ENCODE measurements around the gene OR10G7. TPM values are rescaled to one million over a fixed set of nuclear protein-coding genes. Genes with fewer than 3 reads are reported as not detected.

The OR10G7 gene, protein sequence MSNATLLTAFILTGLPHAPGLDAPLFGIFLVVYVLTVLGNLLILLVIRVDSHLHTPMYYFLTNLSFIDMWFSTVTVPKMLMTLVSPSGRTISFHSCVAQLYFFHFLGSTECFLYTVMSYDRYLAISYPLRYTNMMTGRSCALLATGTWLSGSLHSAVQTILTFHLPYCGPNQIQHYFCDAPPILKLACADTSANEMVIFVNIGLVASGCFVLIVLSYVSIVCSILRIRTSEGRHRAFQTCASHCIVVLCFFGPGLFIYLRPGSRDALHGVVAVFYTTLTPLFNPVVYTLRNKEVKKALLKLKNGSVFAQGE
- not detected in 2 replicates for total RNA-seq

DNA sequence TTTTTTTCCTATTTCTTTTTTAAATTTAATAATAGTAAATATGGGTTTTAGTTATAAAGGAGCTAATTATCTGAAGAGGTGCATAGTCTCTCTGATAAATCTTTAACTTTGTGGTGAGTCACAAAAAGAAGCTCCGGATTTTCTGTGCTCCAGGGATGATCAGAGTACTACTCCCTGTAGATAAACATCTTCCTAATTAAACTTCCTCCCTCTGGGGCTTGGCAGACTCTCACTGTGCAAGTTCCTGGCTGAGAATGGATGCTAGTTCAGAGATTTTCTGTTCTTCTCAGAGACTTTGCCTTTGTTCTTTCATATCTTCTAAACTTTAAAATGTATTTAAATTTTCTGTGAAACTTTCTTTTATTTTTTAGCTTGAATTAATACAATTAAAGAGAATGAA, at the start of gene OR10G7:
Gene OR10G7 (minus strand): TSS at position 72 of the 400 bp plus-strand sequence. CDS start 2,324 bp downstream, outside the sequence.

DNA sequence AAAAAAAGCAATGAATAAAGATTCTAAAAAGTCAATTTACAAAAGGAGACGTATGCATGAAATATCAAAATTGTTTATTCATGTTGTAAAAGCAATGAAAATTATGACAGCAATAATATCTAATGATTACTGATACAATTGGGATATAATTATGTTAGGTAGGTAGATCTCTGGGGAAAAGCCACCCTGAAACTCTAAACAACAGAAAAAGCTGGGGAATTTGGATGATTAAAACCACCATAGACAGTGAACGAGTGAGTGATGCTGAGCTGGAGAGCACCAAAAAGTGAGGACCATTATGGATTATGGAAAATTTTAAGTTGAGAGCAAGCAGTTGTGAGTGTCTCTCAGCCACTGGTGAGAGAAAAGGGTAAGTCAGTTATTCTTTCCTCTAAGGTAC, 14.6 kb downstream of the OR10G7 start, which contains the start of gene OR10G8:
Gene OR10G8 (plus strand): TSS at position 301 of the 400 bp plus-strand sequence. CDS start 2,825 bp downstream, outside the sequence.

DNA sequence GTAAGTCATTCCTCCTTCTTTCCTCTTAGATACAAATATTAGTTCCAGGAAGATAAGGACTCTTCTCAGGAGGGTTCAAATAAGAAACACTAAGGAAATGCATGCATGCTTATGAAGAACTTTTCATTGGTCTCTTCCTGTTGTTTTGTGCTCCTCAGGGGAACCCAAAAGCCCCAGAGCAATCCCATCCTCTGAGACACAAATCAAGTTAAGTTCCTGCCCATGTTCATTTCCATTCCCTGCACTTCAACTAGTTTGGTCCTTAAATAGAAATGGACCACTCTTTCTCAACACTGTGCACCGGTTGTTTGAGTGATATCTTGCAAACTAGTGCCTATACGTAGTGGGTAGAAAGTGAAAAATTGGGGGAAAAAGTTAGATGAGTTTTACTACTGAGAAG, 28.4 kb downstream of the OR10G7 start, which contains the start of gene OR10G4:
Gene OR10G4 (plus strand): TSS at position 301 of the 400 bp plus-strand sequence. CDS start 2,578 bp downstream, outside the sequence.

DNA sequence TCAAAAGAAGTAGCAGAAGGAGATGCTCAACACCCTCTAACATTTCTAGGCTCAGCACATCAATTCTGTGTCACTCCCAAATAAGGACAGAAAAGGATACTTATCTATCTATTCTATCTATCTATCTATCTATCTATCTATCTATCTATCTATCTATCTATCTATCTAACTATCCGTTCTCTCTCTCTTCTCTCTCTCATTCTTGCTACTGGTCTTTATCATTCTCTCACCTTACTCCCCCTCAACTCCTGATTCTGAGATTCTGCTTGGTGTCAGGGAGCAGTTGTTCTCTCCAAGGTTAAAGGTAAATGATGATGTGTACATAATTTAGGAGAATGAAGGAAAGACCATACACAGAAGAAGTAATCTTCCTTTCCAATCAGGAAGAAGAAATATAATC, 46.0 kb downstream of the OR10G7 start, which contains the start of gene OR10G6:
Gene OR10G6 (minus strand): TSS at position 43 of the 400 bp plus-strand sequence. CDS start 0 bp downstream, at position 43.

Other genes starting within 250 kb of the OR10G7 start
- not detected in 2 replicates for gene OR6M1, start 235.0 kb downstream of the OR10G7 start, total RNA-seq
- not detected in 2 replicates for gene TMEM225, start 155.7 kb downstream of the OR10G7 start, total RNA-seq
- not detected in 2 replicates for gene OR8D4, start 139.2 kb downstream of the OR10G7 start, total RNA-seq
- gene OR4D5, start 101.7 kb downstream of the OR10G7 start, total RNA-seq, result not detected in 2 replicates
- not detected in 2 replicates for gene OR6T1, start 97.5 kb downstream of the OR10G7 start, total RNA-seq
- not detected in 2 replicates for gene OR10S1, start 63.5 kb downstream of the OR10G7 start, total RNA-seq
- gene OR10G6, start 46.2 kb downstream of the OR10G7 start, total RNA-seq, result not detected in 2 replicates
- gene OR10G4, start 28.3 kb downstream of the OR10G7 start, total RNA-seq, result not detected in 2 replicates
- gene OR10G9, start 18.3 kb downstream of the OR10G7 start, total RNA-seq, result not detected in 2 replicates
- gene OR10G8, start 14.5 kb downstream of the OR10G7 start, total RNA-seq, result not detected in 2 replicates
- 30.8 and 33.3 TPM in 2 replicates for gene VWA5A, start 74.1 kb upstream of the OR10G7 start, total RNA-seq
- gene OR10D3, start 142.0 kb upstream of the OR10G7 start, total RNA-seq, result not detected in 2 replicates
- gene OR8G1, start 199.8 kb upstream of the OR10G7 start, total RNA-seq, result 0.17 TPM in 1 of 2 replicates, not detected in the other
- not detected in 2 replicates for gene OR8G5, start 215.1 kb upstream of the OR10G7 start, total RNA-seq